ENCODE results near the gene LRGUK.

Gene LRGUK

DNA sequence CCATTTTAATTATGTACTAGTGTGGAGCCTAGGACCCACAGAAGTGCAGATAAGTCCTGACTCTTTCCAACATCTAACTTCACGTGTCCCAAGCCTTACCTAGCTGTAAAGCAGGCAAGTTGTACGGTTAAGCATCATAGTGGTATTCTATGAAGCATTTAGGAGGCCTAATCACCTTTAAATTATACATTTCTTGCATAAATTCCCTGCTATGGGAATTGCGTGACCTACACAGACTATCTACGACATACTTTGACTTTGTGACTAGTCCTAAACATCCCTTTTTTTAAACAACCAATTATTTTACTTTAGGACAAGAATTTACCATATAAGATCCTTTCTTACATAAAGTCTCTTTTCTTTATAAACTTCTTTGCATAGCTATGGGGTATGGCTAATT lies 37.7 kb upstream of the LRGUK start:
- Histone ChIP-seq H3K9ac (ENCODE audit: low read length) (no peak overlapping the region), H3K4me3 (ENCODE audit: low read depth, low read length) (no peak overlapping the region), H3K36me3 (ENCODE audit: control insufficient read depth, insufficient read depth, low read length) (no peaks in the 10 kb centered on the region), H3K27me3 (ENCODE audit: control insufficient read depth, insufficient read depth, low read length) (no peaks in the 10 kb centered on the region), H3K9me3 (ENCODE audit: control insufficient read depth, insufficient read depth, low read depth, low read length) (peaks cover 64% of the 10 kb centered on the region), H3K27ac (ENCODE audit: low read depth, low read length) (no peak overlapping the region), H3K4me1 (ENCODE audit: control insufficient read depth, insufficient read depth, low read length) (no peaks in the 10 kb centered on the region)

DNA sequence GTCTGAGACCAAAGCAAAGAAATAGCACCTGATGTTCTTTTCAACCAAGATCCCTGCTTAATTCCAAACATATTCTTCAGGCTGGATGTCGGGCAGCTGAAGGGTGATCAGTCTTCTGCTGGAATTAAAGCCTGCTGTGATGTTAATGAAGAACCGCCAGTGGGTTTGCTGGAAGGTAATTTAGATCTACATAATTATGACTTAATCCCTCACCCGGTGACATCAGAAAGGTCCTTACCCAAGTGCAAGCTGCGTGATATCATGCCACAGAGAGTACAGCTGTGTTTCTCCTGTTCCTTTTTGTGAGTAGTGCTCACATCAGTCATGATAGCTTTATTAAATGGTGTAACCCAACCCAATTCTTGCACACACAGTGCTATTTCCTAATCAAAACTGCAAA lies 29.1 kb upstream of the LRGUK start:
- H3K27ac ChIP-seq (ENCODE audit: low read depth, low read length), result no peak overlapping the region
- H3K4me3 ChIP-seq (ENCODE audit: low read depth, low read length), result no peak overlapping the region
- H3K9ac ChIP-seq (ENCODE audit: low read length), result no peak overlapping the region
- no peaks in the 10 kb centered on the region for H3K27me3 ChIP-seq (ENCODE audit: control insufficient read depth, insufficient read depth, low read length)
- peaks cover 11% of the 10 kb centered on the region; the same call in 1 of the 2 replicates for H3K9me3 ChIP-seq (ENCODE audit: control insufficient read depth, insufficient read depth, low read depth, low read length)
- H3K36me3 ChIP-seq (ENCODE audit: control insufficient read depth, insufficient read depth, low read length), result no peaks in the 10 kb centered on the region
- H3K4me1 ChIP-seq (ENCODE audit: control insufficient read depth, insufficient read depth, low read length), result no peaks in the 10 kb centered on the region

GRCh38 chr7:134101716-134102115 lies 25.4 kb upstream of the LRGUK start:
- Histone ChIP-seq H3K9ac (ENCODE audit: low read length) (no peak overlapping the region), H3K36me3 (ENCODE audit: control insufficient read depth, insufficient read depth, low read length) (no peaks in the 10 kb centered on the region), H3K27ac (ENCODE audit: low read depth, low read length) (no peak overlapping the region), H3K9me3 (ENCODE audit: control insufficient read depth, insufficient read depth, low read depth, low read length) (no peaks in the 10 kb centered on the region; the same call in none of the 2 replicates), H3K27me3 (ENCODE audit: control insufficient read depth, insufficient read depth, low read length) (no peaks in the 10 kb centered on the region), H3K4me1 (ENCODE audit: control insufficient read depth, insufficient read depth, low read length) (no peaks in the 10 kb centered on the region), H3K4me3 (ENCODE audit: low read depth, low read length) (no peak overlapping the region)

GRCh38 chr7:134104166-134104565 lies 23.0 kb upstream of the LRGUK start:
- no peak overlapping the region for H3K9ac ChIP-seq (ENCODE audit: low read length)
- H3K4me3 ChIP-seq (ENCODE audit: low read depth, low read length), result no peak overlapping the region
- H3K27me3 ChIP-seq (ENCODE audit: control insufficient read depth, insufficient read depth, low read length), result no peaks in the 10 kb centered on the region
- H3K9me3 ChIP-seq (ENCODE audit: control insufficient read depth, insufficient read depth, low read depth, low read length), result no peaks in the 10 kb centered on the region; the same call in 1 of the 2 replicates
- no peak overlapping the region for H3K27ac ChIP-seq (ENCODE audit: low read depth, low read length)
- no peaks in the 10 kb centered on the region for H3K36me3 ChIP-seq (ENCODE audit: control insufficient read depth, insufficient read depth, low read length)
- no peaks in the 10 kb centered on the region for H3K4me1 ChIP-seq (ENCODE audit: control insufficient read depth, insufficient read depth, low read length)

GRCh38 chr7:134105841-134106240 lies 21.3 kb upstream of the LRGUK start:
- Histone ChIP-seq H3K9me3 (ENCODE audit: control insufficient read depth, insufficient read depth, low read depth, low read length) (no peaks in the 10 kb centered on the region; the same call in 1 of the 2 replicates), H3K27ac (ENCODE audit: low read depth, low read length) (no peak overlapping the region), H3K36me3 (ENCODE audit: control insufficient read depth, insufficient read depth, low read length) (no peaks in the 10 kb centered on the region), H3K9ac (ENCODE audit: low read length) (no peak overlapping the region), H3K4me1 (ENCODE audit: control insufficient read depth, insufficient read depth, low read length) (no peaks in the 10 kb centered on the region), H3K4me3 (ENCODE audit: low read depth, low read length) (no peak overlapping the region), H3K27me3 (ENCODE audit: control insufficient read depth, insufficient read depth, low read length) (no peaks in the 10 kb centered on the region)

GRCh38 chr7:134108802-134109201 lies 18.3 kb upstream of the LRGUK start:
- Histone ChIP-seq H3K36me3 (ENCODE audit: control insufficient read depth, insufficient read depth, low read length) (no peaks in the 10 kb centered on the region), H3K27me3 (ENCODE audit: control insufficient read depth, insufficient read depth, low read length) (no peaks in the 10 kb centered on the region), H3K4me1 (ENCODE audit: control insufficient read depth, insufficient read depth, low read length) (peaks cover 5% of the 10 kb centered on the region; the same call in 1 of the 2 replicates), H3K4me3 (ENCODE audit: low read depth, low read length) (no peak overlapping the region), H3K27ac (ENCODE audit: low read depth, low read length) (no peak overlapping the region), H3K9me3 (ENCODE audit: control insufficient read depth, insufficient read depth, low read depth, low read length) (no peaks in the 10 kb centered on the region; the same call in 1 of the 2 replicates), H3K9ac (ENCODE audit: low read length) (no peak overlapping the region)

GRCh38 chr7:134113655-134114054 lies 13.5 kb upstream of the LRGUK start:
- H3K4me3 ChIP-seq (ENCODE audit: low read depth, low read length), result no peak overlapping the region
- no peaks in the 10 kb centered on the region for H3K36me3 ChIP-seq (ENCODE audit: control insufficient read depth, insufficient read depth, low read length)
- no peaks in the 10 kb centered on the region for H3K9me3 ChIP-seq (ENCODE audit: control insufficient read depth, insufficient read depth, low read depth, low read length)
- no peak overlapping the region for H3K9ac ChIP-seq (ENCODE audit: low read length)
- H3K27me3 ChIP-seq (ENCODE audit: control insufficient read depth, insufficient read depth, low read length), result no peaks in the 10 kb centered on the region
- H3K4me1 ChIP-seq (ENCODE audit: control insufficient read depth, insufficient read depth, low read length), result peaks cover 11% of the 10 kb centered on the region; the same call in 1 of the 2 replicates
- H3K27ac ChIP-seq (ENCODE audit: low read depth, low read length), result no peak overlapping the region

DNA sequence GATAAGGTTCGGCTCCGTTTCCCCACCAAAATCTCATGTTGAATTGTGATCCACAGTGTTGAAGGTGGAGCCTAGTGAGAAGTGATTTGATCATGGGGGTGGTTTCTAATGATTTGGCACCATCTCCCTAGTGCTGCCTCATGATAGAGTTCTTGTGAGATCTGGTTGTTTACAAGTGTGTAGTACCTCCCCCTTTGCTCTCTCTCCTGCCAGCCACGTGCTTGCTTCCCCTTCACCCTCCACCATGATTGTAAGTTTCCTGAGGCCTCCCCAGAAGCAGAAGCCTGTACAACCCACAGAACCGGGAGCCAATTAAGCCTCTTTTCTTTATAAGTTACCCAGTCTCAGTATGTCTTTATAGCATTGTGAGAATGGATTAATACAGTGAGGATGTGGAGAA lies 12.1 kb upstream of the LRGUK start:
- no peak overlapping the region for H3K9ac ChIP-seq (ENCODE audit: low read length)
- no peak overlapping the region for H3K4me3 ChIP-seq (ENCODE audit: low read depth, low read length)
- H3K27ac ChIP-seq (ENCODE audit: low read depth, low read length), result no peak overlapping the region

GRCh38 chr7:134120405-134120804 lies 6.7 kb upstream of the LRGUK start:
- Histone ChIP-seq H3K4me3 (ENCODE audit: low read depth, low read length) (no peak overlapping the region), H3K27ac (ENCODE audit: low read depth, low read length) (no peak overlapping the region), H3K9ac (ENCODE audit: low read length) (no peak overlapping the region), H3K36me3 (ENCODE audit: control insufficient read depth, insufficient read depth, low read length) (no peaks in the 10 kb centered on the region), H3K4me1 (ENCODE audit: control insufficient read depth, insufficient read depth, low read length) (no peaks in the 10 kb centered on the region), H3K27me3 (ENCODE audit: control insufficient read depth, insufficient read depth, low read length) (no peaks in the 10 kb centered on the region), H3K9me3 (ENCODE audit: control insufficient read depth, insufficient read depth, low read depth, low read length) (no peaks in the 10 kb centered on the region)

More for the DNA sequence above, 12.1 kb upstream of the LRGUK start:
- Histone ChIP-seq H3K9me3 (ENCODE audit: control insufficient read depth, insufficient read depth, low read depth, low read length) (no peaks in the 10 kb centered on the region), H3K27me3 (ENCODE audit: control insufficient read depth, insufficient read depth, low read length) (no peaks in the 10 kb centered on the region), H3K36me3 (ENCODE audit: control insufficient read depth, insufficient read depth, low read length) (no peaks in the 10 kb centered on the region), H3K4me1 (ENCODE audit: control insufficient read depth, insufficient read depth, low read length) (peaks cover 11% of the 10 kb centered on the region; the same call in 1 of the 2 replicates)

GRCh38 chr7:134121632-134122139 lies 5.5 kb upstream of the LRGUK start:
- no peak overlapping the region for H3K9ac ChIP-seq (ENCODE audit: low read length)
- peaks cover 2% of the 10 kb centered on the region; the same call in 1 of the 2 replicates for H3K4me1 ChIP-seq (ENCODE audit: control insufficient read depth, insufficient read depth, low read length)
- no peaks in the 10 kb centered on the region for H3K9me3 ChIP-seq (ENCODE audit: control insufficient read depth, insufficient read depth, low read depth, low read length)
- no peak overlapping the region for H3K4me3 ChIP-seq (ENCODE audit: low read depth, low read length)
- H3K27ac ChIP-seq (ENCODE audit: low read depth, low read length), result no peak overlapping the region
- H3K27me3 ChIP-seq (ENCODE audit: control insufficient read depth, insufficient read depth, low read length), result peaks cover 7% of the 10 kb centered on the region; the same call in 1 of the 2 replicates
- no peaks in the 10 kb centered on the region for H3K36me3 ChIP-seq (ENCODE audit: control insufficient read depth, insufficient read depth, low read length)

- Histone ChIP-seq H3K27me3 (ENCODE audit: control insufficient read depth, insufficient read depth, low read length) (peaks cover 9% of the 10 kb centered on the region; the same call in 1 of the 2 replicates), H3K4me1 (ENCODE audit: control insufficient read depth, insufficient read depth, low read length) (peaks cover 9% of the 10 kb centered on the region; the same call in 1 of the 2 replicates)
Measured at GRCh38 chr7:134122980-134123379, 4.2 kb upstream of the LRGUK start.

More at GRCh38 chr7:134122980-134123379, 4.2 kb upstream of the LRGUK start:
- no peak overlapping the region for H3K4me3 ChIP-seq (ENCODE audit: low read depth, low read length)
- H3K9me3 ChIP-seq (ENCODE audit: control insufficient read depth, insufficient read depth, low read depth, low read length), result no peaks in the 10 kb centered on the region
- no peak overlapping the region for H3K27ac ChIP-seq (ENCODE audit: low read depth, low read length)
- no peak overlapping the region for H3K9ac ChIP-seq (ENCODE audit: low read length)
- no peaks in the 10 kb centered on the region for H3K36me3 ChIP-seq (ENCODE audit: control insufficient read depth, insufficient read depth, low read length)

Measured in HUES6 (cell line).